HG02571 (cell line): ENCODE measurements around the gene UBE2Q2.
"Not testable (repeated sequence)": the region's sequence is repeated elsewhere in the genome, so short reads cannot be mapped to it uniquely, and the experiment has no call there.

Source experiments
- ATAC-seq: cut with Tn5 transposase; IDR thresholded peaks from one replicate; pipeline ENCODE4 v1.9.1; 2021; ENCODE audit warnings: mild to moderate bottlenecking, moderate library complexity; ENCODE audit not compliant: unreplicated experiment

The UBE2Q2 gene

DNA sequence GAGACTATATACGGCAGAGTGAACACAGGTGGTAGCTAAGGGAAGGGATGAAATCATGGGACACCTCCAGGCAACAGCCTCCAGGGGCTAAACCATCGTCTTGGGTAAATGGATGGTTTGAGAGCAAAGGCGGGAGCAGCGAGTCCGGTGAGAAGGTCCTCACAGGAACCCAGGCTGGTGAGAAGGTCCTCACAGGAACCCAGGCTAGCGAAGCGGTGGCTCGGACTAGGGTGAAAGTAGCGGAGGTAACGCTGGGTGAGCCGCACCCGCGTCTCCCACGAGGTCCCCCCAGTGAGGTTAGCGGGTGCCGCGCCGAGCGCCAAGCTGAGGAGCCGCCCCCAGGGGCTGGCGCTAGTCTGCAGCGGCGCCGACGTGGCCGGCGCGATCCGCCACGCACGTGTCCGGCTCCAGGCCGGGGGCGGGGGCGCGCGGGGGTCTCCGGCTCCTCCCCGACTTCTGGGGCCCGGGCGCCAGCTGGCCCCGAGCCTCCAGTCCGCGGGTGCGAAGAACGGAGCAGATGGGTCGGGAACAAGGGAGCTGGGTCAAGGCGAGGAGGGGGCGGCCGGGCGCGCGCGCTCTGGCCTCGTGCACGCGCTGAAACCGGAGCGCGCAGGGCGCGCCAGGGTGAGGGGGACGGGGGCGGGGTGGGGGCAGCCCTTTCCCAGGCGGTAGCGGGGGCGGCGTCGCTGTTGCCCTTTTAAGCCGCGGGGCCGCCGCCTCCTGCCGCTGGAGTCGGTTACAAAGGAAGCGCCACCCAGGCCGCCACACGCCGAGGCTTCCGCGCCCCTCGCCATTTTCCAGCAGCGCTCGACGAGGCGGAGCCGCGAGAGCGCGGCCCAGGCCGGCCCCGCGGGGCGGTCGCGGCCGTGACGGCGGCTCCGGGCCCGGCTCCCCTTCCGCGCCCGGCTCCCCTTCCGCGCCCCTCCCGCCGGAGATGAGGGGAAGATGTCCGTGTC is at the start of gene UBE2Q2:
UBE2Q2 (plus strand) TSS at position 726 of the 956 bp plus-strand sequence; CDS start at position 946, 220 bp downstream.
- ATAC-seq = peak; percentile 44

DNA sequence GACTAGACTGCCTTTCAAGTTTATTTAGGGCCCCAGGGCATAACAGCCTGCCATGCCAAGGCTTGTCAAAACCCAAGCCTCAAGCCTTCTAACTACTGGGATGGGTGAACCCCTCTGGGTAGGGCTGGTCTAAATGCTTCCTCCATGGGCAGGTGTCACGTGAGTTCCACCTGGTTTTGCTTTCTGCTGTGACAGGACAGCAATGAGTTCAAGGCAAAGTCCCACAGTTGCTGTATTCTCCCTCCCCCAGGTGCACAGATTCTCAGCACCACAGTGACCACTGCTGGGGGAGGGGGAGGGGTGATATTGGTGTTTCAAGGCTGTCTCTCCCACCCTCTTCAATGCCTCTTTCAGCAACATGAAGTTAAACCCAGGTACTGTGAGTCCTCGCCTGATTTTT is 46.9 kb upstream of the UBE2Q2 start:
- ATAC-seq = no peak

DNA sequence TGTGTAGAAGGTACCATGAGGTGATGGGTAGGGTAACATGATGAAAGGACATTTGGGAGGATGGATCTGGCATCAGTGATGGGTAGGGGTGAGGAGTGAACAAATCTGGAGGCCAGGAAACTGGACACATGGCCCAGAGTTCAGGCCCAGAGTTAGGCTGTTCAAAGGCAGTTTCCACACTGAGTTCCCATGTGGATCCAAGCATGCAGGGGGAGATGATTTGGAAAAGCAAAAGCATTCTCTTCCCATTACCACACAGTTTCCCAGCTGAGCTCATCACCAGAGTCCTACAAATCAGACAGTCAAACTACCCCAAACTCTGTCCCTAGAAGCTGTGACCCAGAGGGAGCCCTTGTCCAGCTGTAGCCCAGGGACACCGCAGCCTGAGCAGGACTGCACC is 46.1 kb upstream of the UBE2Q2 start:
- ATAC-seq = not testable (repeated sequence)

DNA sequence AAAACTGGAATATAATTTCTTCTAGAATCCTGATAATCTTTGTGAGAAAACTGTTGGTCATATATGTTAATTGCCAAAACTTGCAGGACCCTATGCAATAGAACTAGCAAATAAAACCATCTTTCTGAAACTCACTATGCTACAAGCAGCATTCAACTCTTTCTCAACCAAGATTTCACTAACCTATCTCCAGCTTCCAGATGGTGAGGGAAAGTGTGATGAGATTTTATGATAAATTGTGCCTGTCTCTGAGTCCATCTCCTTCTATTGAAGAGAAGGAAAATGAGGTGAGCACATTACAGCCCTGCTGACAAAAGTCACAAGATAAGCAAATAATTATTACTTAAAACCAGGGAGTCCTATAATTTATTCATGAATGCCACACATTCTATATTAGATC is 44.1 kb upstream of the UBE2Q2 start:
- no peak for ATAC-seq

DNA sequence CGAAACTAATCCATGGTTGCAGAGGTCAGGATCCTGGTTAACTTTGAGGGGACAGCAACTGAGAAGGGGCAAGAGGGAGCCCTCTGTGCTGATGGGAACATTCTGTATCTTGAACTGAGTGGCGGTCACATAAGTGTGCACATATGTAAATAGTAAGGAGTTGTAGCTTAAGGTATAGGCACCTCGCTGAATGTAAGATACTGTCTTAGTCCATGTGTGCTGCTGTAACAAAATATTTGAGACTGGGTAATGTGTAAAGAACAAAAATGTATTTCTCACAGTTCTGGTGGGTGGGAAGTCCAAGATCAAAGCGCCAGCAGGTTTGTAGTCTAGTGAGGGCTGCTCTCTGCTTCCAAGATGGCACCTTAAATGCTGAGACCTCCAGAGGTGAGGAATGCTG is 42.8 kb upstream of the UBE2Q2 start:
- ATAC-seq = not testable (repeated sequence)

DNA sequence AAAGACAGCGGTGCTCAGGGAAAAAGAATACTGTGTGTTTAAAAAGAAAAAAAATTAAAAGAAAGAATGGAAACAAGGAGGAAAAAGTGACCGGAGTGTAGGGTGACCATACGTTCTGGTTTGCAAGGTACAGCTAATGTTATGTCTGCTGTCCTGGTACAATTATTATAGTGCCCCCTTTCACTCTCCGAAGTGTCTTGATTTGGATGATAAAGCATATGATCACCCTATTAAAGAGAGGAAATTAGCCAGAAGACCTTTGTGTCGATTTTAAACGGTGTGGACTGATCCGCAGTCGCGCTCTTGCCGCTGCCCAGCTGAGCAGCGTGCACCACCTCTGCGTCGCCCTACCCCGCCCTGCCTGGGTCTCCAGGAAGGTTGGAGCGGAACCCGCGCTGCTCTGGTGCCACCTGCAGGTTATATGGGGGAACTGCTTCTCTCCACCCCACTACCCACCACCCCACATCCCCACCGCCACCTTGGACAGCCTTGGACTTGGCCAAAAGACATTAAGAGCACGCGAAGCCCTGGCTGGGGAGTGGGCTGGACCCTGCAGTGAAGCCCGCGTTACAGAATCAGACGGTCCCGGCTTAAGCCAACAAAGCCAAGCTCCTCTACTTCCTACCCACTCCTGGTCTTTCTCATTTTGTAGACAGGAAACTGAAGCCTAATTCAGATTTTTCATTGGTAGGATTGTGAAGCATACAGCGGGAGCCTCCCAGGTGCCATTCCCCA is 41.2 kb upstream of the UBE2Q2 start:
- ATAC-seq = peak; percentile 93

DNA sequence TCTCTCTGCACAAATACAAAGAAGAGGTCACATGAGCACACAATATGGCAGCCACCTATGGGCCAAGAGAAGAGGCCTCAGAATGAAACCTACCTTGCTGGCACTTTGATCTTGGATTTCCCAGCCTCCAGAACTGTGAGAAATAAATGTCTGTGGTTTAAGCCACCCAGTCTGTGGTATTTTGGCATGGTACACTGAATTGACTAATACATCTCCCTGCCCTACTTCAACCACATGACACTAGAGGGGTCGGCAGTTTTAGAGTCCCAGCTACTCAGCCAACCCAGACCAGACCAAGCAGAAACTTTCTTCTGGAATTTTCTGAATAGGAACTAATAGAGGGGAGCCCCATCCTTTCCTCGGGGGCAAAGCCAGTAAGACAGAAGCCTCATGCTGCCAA is 35.8 kb upstream of the UBE2Q2 start:
- ATAC-seq = not testable (repeated sequence)

DNA sequence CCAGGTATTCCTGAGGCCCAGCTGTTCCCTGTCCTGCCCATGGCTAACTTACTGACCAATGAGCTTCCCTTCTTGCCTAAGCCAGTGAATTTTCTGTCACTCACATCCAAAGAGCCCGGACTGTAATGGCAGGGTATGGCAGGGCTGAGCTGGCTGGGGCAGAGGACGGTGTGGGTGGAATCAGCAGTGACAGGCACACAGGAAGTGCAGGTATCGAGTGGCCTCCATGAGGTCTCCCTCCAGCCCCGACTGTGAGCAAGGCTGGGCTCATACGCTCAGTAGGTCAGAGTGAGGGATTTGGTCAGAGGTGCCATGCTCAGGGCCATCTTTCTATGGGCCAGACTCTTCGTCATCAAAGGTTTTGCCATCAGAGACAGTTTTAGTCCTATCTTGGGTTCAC is 35.2 kb upstream of the UBE2Q2 start:
- not testable (repeated sequence) for ATAC-seq

DNA sequence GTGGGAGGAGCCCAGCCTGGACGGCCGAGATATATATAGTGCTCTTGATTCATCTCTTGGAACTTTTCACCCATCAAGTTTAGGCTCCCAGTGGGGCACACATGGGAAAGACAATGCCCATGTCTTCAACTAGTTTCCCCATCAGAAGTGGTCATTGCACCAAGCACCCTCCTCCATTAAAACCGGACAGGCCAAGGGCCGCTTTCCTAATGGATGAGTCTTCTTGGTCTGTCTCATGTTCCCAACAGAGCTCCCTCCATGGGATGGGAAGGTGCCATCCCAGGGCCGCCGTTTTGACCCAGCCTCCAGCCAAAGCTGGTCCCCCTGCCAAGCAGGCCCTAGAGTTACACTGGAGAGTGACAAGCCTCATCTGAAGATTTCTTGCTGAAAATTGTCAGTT is 34.7 kb upstream of the UBE2Q2 start:
- no peak for ATAC-seq

DNA sequence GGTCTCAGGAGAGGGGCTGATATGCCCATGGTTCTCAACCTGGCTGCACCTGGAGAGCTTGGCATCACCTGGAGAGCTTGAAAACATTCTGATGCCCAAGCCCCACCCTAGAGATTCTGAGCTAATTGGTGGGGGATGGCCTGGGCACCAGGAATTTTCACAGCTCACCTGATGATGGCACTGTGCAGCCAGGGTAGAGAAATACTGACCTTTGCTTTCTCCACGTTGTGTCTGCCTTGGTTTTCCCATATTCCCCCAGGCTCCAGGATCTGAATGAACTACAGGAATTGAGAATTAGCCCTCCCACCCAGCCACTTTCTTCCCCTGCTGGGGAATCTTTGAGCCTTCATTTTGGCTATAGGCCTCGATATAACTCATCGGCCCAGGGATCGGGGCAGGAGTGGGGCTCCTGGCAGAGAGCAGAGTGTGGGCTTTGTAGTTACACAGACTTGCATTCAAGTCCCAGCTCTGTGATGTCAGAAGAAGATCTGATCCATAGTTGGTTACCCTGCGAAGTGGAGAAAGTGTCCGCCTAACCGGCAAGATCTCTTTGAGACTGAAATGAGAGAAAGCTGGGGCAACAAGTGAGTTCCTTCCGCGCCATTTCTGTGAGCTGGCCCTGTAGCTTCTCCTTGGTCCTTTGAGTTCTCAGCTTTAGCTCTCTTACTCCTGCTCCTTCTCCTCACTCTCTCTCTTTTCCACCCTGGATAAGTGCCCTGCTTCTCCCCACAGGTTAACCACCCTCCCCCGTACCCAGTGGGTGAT is 33.1 kb upstream of the UBE2Q2 start:
- ATAC-seq = no peak

DNA sequence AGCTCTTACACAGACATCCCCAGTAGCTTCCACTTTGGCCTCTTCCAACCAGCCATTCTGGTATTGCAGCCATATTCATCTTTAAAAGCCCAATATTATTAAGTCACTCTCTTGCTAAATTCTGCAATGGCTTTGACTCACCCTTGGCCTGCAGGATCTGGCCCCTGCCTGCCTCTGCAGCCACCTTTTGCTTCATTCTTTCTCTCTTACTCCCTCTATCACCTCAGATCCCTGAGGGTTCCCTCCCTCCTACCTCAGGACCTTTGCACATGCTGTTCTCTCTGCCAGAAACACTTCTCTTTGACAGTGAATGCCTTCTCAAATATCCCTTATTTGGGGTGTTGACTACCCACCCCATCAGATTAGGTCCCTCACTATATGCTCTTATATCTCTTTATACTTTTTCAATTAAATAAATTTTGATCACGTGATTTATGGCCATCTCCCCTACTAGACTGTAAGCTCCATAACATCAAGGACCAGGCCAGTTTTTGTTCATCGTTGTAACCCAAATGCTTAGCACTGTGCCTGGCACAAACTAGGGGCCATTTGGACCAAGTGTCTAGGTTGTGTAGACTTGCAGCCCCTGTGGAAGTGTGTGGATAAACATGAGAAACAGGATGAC is 32.3 kb upstream of the UBE2Q2 start:
- ATAC-seq = no peak

DNA sequence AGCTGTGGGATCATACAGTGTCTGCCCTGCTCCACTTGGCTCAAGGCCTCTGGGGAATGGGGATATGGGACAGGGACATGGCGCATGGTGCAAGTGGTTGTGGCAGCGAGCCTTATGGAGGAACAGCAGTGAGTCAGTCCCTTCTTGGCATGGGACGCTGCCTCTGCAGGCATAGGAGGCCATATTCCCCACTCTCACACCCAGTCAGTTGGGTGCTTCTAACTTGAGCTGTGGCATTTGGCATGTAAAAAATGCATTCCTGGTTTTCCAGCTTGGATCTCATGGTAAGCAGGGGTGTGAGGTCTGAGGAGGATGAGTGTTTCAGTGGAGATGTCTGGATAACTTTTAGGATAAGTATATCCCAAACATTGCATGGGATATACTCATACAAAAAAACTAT is 31.6 kb upstream of the UBE2Q2 start:
- no peak for ATAC-seq

DNA sequence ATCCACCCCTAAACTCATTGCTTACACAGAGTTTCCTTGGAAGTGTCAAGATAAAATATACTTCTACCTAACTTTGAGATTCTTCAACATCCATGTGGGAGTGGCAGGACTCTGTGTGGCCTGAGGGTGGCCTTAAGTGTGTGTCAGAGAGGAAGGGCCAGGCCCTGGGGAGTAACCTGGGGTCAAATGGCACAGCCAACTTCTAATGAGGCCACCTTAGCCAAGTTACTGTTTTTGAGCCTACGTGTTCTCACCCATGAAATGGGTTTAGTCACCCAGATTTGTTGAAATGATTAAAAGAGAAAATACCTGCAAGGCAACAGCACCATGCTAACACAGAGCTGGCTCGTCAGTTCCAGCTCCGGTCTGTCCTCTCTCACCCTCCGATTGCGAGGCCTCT is 28.5 kb upstream of the UBE2Q2 start:
- ATAC-seq = no peak

DNA sequence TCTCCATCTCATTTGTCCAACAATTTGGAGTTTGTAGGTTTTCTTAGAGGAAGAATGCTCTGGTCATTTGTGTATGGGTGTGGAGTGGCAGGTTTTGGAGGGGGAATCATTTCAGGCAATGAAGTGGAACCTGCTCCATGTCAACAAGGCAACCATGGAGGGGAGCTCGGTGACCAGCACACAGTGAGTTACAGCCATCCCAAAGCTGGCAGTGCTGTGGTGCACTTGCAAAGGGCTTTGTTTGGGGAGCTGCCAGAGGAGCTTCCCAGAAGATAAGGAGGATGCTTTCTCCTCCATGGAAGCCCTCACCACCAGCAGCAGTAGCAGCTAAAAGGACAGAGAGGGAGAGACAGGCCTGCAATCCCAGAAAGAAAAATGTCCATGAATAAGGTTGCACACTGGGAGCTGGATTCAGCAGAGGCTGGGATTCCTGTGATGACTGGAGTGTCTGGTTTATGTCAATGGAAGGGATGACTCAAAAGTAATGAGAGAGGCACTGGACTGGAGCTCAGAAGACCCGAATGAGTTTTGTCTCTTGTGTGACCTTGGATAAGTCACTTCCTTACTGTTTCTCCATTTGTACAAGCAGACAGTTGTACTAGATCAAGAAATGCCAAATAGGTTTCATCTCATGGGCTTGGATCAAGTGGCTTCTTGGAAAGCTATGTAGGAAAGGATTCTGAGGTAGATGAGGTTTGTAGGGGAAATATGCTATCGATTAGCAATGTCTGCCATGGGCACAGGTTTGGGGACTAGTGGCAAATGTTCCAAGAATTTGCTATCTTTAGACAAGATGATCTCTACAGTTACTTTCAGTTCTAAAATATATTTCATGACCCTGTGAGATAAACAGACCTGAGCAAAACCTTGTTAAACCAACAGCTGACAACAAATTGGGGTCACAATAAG is 27.2 kb upstream of the UBE2Q2 start:
- no peak for ATAC-seq

DNA sequence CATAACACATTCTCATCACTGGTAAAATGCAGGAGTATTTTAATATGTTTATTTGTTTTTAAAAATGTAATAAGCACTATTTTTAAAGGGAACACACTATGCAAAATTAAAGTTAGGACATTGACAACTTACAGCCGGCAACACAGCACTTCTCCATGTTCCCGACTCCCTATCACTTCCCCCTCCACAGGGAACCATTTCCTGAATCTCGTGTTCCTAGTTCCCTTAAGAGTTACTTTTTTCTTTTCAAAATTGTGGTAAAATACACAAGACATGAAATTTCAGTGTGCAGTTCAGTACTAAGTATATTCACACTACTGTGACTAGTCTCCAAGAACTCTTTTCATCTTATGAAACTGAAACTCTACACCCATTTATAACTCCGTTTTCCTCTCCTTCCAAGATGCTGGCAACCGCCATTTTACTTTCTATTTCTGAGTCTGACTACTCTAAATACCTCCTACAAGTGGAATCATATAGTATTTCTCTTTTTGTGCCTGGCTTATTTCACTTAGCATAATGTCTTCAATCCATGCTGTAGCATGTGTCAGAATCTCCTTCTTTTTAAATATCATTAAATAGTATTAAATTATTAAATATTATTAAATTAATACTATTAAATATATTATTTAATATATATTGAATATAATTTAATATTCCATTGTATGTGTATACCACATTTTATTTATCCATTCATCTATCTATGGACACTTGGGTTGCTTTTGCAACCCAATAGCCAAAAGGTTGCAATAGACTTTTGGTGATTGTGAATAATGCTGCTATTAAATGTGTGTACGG is 25.9 kb upstream of the UBE2Q2 start:
- ATAC-seq = no peak

DNA sequence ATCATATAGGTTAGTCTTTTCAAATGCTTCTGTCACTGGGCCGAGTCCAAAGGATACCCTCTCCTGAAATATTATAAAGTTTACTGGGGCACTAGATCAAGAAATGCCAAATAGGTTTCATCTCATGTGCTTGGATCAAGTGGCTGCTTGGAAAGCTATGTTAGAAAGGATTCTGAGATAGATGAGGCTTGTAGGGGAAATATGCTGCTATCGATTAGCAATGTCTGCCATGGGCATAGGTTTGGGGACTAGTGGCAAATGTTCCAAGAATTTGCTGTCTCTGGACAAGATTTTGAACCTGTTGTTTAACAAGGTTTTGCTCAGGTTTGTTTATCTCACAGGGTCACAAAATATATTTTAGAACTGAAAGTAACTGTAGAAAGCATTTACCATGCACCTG is 23.0 kb upstream of the UBE2Q2 start:
- ATAC-seq = no peak

DNA sequence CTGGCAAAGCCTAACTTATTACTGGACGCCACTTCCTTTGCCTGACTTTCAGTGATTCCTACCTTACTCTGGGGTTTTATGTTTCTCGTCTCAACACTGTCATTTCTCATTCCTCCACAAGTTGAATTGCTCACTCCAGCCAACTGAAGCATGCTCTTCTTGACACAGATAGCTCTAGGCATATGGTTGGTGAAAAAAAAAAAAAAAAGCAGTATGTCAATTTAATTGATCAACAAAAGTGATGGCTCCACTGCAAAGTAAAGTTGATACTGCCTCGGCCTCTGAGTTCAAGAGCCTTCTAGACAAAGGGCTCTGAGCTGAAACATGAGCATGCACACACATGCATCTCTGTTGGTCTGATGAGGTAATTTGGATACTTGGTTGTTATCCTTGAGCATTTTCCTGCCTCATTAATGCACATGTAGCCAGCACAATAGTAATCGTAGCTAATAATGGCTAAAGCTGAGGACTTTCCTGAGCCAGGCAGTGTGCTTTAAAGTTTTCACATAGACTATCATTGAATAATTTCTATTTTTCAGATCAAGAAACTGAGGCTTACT is 21.4 kb upstream of the UBE2Q2 start:
- no peak for ATAC-seq

DNA sequence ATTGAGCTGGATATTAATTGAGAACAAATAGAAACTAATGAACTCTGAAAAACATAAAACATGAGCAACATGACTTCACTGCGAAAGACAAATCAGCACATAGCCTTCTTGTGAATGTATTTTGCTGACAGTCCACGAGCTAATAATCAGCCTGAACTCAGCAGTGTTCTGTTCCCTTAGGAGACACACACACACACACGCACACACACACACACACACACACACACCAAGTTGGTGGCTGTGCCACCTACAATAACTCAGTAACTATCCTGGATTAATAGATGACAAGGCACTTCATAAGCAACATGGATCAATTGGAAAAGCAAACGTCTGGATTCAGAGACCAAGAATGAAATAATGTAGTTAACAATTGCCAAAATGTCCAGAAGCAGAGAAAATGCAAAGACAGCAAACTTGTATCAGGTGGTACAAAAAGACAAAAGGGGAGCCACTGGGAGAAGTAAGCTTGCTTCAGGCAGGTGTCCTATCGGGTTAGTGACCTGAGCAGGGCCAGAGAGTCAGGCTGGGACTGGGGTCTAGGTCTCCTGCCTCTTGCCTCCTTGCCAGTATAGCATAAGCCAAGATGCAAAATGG is 20.5 kb upstream of the UBE2Q2 start:
- no peak for ATAC-seq
